ENCODE data around the gene ENPP7.

DNA sequence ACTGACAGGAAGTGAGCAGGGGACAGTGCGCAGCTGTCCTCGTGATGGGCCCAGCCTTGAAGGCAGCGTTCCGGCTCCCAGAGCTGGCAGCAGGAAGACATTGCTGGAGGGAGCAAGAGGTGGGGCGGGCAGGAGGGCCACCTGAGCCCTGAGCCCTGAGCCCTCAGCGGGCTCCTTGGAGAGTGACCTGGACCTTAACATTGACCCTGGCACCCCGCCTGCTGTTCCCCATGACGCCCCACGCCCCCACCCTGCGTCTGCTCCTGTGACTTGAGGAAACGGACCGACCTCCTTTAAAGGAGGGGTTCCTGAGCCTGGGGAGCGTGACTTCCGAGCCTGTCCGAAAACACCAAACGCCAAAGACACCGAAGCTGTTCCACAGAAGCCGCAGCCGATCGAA lies 25.1 kb upstream of the ENPP7 start:
- TF ChIP-seq, protein P1, sequence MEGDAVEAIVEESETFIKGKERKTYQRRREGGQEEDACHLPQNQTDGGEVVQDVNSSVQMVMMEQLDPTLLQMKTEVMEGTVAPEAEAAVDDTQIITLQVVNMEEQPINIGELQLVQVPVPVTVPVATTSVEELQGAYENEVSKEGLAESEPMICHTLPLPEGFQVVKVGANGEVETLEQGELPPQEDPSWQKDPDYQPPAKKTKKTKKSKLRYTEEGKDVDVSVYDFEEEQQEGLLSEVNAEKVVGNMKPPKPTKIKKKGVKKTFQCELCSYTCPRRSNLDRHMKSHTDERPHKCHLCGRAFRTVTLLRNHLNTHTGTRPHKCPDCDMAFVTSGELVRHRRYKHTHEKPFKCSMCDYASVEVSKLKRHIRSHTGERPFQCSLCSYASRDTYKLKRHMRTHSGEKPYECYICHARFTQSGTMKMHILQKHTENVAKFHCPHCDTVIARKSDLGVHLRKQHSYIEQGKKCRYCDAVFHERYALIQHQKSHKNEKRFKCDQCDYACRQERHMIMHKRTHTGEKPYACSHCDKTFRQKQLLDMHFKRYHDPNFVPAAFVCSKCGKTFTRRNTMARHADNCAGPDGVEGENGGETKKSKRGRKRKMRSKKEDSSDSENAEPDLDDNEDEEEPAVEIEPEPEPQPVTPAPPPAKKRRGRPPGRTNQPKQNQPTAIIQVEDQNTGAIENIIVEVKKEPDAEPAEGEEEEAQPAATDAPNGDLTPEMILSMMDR (IDR thresholded peaks at IDR 0.05 in 8 of 11, conservative IDR thresholded peaks at IDR 0.05 in 3 of 11) = no peak
- TF ChIP-seq POLR2A (IDR thresholded peaks at IDR 0.05) = no peak
- TF ChIP-seq POLR2AphosphoS5 (IDR thresholded peaks at IDR 0.05) = no peak

All from spleen (tissue), 7 donors.